ENCODE measurements around the gene DNAJA3. TPM values are rescaled to one million over a fixed set of nuclear protein-coding genes. Genes with fewer than 3 reads are reported as not detected.
A peak's percentile ranks its signal among the peaks of the same experiment; 100 is the strongest.

Gene DNAJA3
- total and polyA plus RNA-seq, 9 of the 15 experiments (the other 6 are each of a cell fraction or from before 2014, with no cell fraction given) = 8.1 to 105 (median 79.0) TPM

DNA sequence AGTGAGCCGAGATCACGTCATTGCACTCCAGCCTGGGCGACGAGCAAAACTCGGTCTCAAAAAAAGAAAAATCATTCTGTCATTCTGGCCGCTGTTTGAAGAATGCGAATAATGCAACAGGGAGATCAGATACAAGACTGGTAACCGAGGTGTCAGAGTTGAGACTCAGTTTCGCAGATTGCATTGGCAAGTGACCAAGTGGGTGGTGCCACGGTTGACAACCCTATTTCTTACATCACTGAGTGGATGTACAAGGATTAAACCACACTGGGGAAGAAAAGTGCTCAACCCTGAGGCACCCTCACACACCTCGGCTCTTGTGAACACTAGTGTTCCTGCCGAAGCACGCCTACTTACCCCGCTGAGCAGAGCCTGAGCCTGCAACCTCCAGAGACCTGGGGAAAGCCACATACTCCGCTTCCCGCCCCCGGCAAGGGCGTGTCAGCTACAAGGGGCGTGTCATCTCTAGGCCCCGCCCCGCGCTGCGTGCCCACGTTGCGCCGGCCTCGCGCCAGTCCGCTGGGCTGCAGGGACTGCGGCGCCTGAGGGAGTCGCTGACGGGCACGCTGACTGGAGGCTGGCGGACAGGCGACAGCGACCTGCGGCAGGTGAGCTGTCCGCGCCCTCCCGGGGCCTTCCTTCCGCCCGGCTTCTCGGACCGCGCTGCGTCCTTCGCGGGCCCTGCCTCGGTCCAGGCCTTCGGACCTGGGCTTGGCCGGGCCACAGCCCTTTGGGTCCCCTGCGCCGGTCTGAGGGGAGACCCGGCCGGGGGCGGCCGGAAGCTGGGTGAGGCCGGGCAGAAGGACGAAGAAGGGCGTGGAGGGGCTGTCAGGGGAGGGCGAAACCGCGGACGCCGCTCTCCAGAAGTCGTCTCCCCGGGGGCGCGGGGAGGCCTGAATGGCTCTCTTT, 50.5 kb downstream of the DNAJA3 start, which contains the start of gene HMOX2 (continued):
- TF ChIP-seq, protein P1, sequence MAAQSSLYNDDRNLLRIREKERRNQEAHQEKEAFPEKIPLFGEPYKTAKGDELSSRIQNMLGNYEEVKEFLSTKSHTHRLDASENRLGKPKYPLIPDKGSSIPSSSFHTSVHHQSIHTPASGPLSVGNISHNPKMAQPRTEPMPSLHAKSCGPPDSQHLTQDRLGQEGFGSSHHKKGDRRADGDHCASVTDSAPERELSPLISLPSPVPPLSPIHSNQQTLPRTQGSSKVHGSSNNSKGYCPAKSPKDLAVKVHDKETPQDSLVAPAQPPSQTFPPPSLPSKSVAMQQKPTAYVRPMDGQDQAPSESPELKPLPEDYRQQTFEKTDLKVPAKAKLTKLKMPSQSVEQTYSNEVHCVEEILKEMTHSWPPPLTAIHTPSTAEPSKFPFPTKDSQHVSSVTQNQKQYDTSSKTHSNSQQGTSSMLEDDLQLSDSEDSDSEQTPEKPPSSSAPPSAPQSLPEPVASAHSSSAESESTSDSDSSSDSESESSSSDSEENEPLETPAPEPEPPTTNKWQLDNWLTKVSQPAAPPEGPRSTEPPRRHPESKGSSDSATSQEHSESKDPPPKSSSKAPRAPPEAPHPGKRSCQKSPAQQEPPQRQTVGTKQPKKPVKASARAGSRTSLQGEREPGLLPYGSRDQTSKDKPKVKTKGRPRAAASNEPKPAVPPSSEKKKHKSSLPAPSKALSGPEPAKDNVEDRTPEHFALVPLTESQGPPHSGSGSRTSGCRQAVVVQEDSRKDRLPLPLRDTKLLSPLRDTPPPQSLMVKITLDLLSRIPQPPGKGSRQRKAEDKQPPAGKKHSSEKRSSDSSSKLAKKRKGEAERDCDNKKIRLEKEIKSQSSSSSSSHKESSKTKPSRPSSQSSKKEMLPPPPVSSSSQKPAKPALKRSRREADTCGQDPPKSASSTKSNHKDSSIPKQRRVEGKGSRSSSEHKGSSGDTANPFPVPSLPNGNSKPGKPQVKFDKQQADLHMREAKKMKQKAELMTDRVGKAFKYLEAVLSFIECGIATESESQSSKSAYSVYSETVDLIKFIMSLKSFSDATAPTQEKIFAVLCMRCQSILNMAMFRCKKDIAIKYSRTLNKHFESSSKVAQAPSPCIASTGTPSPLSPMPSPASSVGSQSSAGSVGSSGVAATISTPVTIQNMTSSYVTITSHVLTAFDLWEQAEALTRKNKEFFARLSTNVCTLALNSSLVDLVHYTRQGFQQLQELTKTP (IDR thresholded peaks at IDR 0.05; ENCODE audit: low read depth in 1 of 2, partially characterized antibody in 2 of 2) = peak in 1 of 2 experiments; percentile 48
- TF ChIP-seq GABPB1 (CRISPR knock-in tag; IDR thresholded peaks at IDR 0.05) = peak; percentile 81

DNA sequence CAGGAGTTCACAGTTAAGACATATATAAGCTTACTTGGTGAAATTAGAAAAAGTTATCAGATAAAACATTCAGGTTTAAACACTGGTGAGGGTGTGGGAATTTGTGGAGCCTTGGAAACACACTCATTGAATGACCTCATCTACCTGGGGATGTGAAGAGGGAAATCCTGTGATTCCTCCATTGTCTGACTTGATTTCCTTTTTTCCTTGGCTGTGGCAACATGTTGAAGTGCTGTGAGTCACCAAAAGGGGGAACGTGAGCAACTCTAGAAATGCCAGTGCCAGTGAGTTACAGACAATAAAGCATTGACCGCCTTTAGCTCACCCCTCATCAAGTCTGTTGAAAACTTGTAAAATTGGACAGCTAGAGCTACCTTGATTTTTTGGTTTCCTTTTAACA, 52.3 kb downstream of the DNAJA3 start:
- WGBS (ENCODE audit: insufficient coverage, low coverage, missing lambda C conversion rate) = 54% methylated on average over 2 of the region's 2 CpGs
- FAIRE-seq (no peak), DNase-seq (ENCODE audit: extremely low read depth in 1 of 4, low spot score in 3 of 4) (no peak), ATAC-seq (no peak)
- Histone ChIP-seq H3K4me3 (peak overlapping the region; percentile 79; the same call in 1 of the 2 replicates), H3K9me3 (replicated peaks; ENCODE audit: control insufficient read depth, insufficient read depth, low read depth, low read length) (no peaks in the 10 kb centered on the region), H3K4me2 (ENCODE audit: insufficient read depth, low read length) (peak overlapping the region; percentile 97; the same call in 1 of the 2 replicates), H3K9ac (ENCODE audit: insufficient read depth in 1 of 2, low read depth in 2 of 2, low read length in 2 of 2) (0 out of 4 replicates have a peak overlapping the region, but pooled peaks of 1 of the 2 experiments have one; percentile 14), H3K4me1 (replicated peaks in 1 of 2; ENCODE audit: control insufficient read depth in 2 of 2, insufficient read depth in 2 of 2, low read length in 2 of 2) (peaks cover 10 to 35% of the 10 kb centered on the region in 2 experiments; a peak in 4 of 5 replicates), H3K27ac (ENCODE audit: extremely low read depth, low read depth, low read length) (no peak overlapping the region), H4K20me1 (replicated peaks; ENCODE audit: control insufficient read depth, insufficient read depth, low read length) (no peaks in the 10 kb centered on the region), H3K79me2 (ENCODE audit: control insufficient read depth, insufficient read depth, low read length) (peaks cover 78% of the 10 kb centered on the region), H3K27me3 (ENCODE audit: control insufficient read depth in 2 of 2, insufficient read depth in 2 of 2, low read length in 2 of 2) (no peaks in the 10 kb centered on the region), H2AFZ (ENCODE audit: low read depth, low read length) (no peak overlapping the region), H3K9me1 (ENCODE audit: control insufficient read depth, insufficient read depth, low read length) (peaks cover 7% of the 10 kb centered on the region), H3K36me3 (ENCODE audit: control insufficient read depth, insufficient read depth, low read length) (peaks cover 15% of the 10 kb centered on the region)
- in situ Hi-C loops (cut with MboI) (no loop called here), intact Hi-C loops (cut with micrococcal nuclease) (no loop called here)
- no TSS peak for BruUV-seq (replicated peaks)
- CTCF ChIA-PET (ENCODE audit: low intra/inter-chr PET ratio) = interaction anchor here (0.6 kb wide), 1 partner anchor 70 kb away, joined by 3 read pairs; no protein-coding TSS in a partner anchor
- POLR2A ChIA-PET = interaction anchor here (0.7 to 2.7 kb wide), 3 partner anchors 9 to 29 kb away, joined by 3 to 18 read pairs (median 6); no protein-coding TSS in a partner anchor
- TF ChIP-seq HIVEP1 (CRISPR knock-in tag; IDR thresholded peaks at IDR 0.05) (no peak), U2AF2 (optimal IDR thresholded peaks at IDR 0.05; ENCODE audit: low read depth, low read length) (no peak), MCM2 (IDR thresholded peaks at IDR 0.05; ENCODE audit: low read depth) (no peak), MBD2 (IDR thresholded peaks at IDR 0.05; ENCODE audit: borderline replicate concordance, low read depth) (no peak)
- TF ChIP-seq, protein P2, sequence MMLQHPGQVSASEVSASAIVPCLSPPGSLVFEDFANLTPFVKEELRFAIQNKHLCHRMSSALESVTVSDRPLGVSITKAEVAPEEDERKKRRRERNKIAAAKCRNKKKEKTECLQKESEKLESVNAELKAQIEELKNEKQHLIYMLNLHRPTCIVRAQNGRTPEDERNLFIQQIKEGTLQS (IDR thresholded peaks at IDR 0.05) = peak; percentile 58
- TF ChIP-seq, protein P2 (CRISPR knock-in tag; conservative IDR thresholded peaks at IDR 0.05) = no peak
- TF ChIP-seq, protein P3, sequence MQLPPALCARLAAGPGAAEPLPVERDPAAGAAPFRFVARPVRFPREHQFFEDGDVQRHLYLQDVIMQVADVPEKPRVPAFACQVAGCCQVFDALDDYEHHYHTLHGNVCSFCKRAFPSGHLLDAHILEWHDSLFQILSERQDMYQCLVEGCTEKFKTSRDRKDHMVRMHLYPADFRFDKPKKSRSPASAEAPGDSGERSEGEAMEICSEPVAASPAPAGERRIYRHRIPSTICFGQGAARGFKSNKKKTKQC (CRISPR knock-in tag; IDR thresholded peaks at IDR 0.05) = no peak
- TF ChIP-seq, protein P4, sequence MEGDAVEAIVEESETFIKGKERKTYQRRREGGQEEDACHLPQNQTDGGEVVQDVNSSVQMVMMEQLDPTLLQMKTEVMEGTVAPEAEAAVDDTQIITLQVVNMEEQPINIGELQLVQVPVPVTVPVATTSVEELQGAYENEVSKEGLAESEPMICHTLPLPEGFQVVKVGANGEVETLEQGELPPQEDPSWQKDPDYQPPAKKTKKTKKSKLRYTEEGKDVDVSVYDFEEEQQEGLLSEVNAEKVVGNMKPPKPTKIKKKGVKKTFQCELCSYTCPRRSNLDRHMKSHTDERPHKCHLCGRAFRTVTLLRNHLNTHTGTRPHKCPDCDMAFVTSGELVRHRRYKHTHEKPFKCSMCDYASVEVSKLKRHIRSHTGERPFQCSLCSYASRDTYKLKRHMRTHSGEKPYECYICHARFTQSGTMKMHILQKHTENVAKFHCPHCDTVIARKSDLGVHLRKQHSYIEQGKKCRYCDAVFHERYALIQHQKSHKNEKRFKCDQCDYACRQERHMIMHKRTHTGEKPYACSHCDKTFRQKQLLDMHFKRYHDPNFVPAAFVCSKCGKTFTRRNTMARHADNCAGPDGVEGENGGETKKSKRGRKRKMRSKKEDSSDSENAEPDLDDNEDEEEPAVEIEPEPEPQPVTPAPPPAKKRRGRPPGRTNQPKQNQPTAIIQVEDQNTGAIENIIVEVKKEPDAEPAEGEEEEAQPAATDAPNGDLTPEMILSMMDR (IDR thresholded peaks at IDR 0.05 in 2 of 3, conservative IDR thresholded peaks at IDR 0.05 in 1 of 3; ENCODE audit: insufficient read depth in 2 of 3, low read depth in 1 of 3, low read length in 3 of 3) = peak; percentile 12 to 21 (median 14); a peak in 2 of 6 replicates
